ACC112 (cell line): ENCODE measurements around the gene TAOK2.

Source experiments
- H2AFZ ChIP-seq: fragments of 200-600 bp; sonication (generic); one replicate; pipeline ENCODE4 v1.6.0; 2017; ENCODE audit warnings: antibody characterized with exemption, low read length; ENCODE audit not compliant: unreplicated experiment
- H3K27ac ChIP-seq: fragments of 200-600 bp; sonication (generic); 2 replicates; pipeline ENCODE4 v1.5.1; 2014; ENCODE audit warnings: low read depth, mild to moderate bottlenecking, antibody characterized with exemption, low read length, moderate library complexity
- H3K27me3 ChIP-seq: fragments of 200-600 bp; sonication (generic); 2 replicates; pipeline ENCODE4 v1.6.1; 2014; ENCODE audit warnings: mild to moderate bottlenecking, antibody characterized with exemption, low read length, moderate library complexity, mixed read lengths; ENCODE audit not compliant: insufficient read depth
- H3K36me3 ChIP-seq: fragments of 200-600 bp; sonication (generic); 2 replicates; pipeline ENCODE4 v1.6.1; 2016; ENCODE audit warnings: mild to moderate bottlenecking, antibody characterized with exemption, low read length, moderate library complexity, mixed read lengths; ENCODE audit not compliant: insufficient read depth
- H3K4me1 ChIP-seq: fragments of 200-600 bp; sonication (generic); one replicate; pipeline ENCODE4 v1.6.1; 2016; ENCODE audit warnings: low read length, mixed read lengths; ENCODE audit not compliant: insufficient read depth, unreplicated experiment, control insufficient read depth
- H3K4me3 ChIP-seq: fragments of 200-600 bp; sonication (generic); 2 replicates; pipeline ENCODE4 v1.5.1; 2014; ENCODE audit warnings: mild to moderate bottlenecking, low read depth, low read length
- H3K79me2 ChIP-seq: fragments of 200-600 bp; sonication (generic); one replicate; pipeline ENCODE4 v1.6.0; 2016; ENCODE audit warnings: low read length; ENCODE audit not compliant: control insufficient read depth, unreplicated experiment, insufficient read depth

The TAOK2 gene

DNA sequence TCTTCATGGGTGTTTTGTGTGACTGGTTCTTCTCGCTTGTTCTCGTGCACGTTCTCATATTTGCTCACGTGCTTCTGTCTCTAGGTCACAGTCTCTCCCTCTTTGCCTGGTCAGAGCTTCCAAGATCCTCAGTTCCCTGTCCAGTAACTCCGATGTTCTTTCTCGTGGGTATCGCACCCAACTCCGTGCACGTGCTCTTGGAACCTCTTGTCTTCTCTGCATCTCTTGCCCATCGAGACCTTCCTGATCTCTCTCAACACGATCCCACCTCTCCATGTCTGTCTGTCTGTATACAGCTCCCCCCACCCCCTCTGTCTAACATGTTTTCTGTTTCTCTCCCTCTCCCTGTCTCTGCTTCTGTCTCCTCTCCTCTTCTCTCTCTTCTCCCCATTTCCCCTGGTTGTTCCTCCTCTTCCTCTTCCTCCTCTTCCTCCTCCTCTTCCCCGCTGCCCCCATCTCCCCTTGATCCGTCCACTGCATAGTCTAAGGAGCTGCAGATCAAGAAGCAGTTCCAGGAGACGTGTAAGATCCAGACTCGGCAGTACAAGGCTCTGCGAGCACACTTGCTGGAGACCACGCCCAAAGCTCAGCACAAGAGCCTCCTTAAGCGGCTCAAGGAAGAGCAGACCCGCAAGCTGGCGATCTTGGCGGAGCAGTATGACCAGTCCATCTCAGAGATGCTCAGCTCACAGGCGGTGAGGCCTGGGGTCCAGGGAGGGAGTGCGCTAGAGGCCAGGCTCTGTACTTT, 15.6 kb downstream of the TAOK2 start:
- Histone ChIP-seq H3K36me3 (peaks cover 10% of the 10 kb centered on the region), H3K79me2 (no peaks in the 10 kb centered on the region), H3K4me1 (peaks cover 6% of the 10 kb centered on the region), H3K27ac (no peak overlapping the region), H3K27me3 (no peaks in the 10 kb centered on the region), H3K4me3 (no peak overlapping the region), H2AFZ (no peak overlapping the region)

DNA sequence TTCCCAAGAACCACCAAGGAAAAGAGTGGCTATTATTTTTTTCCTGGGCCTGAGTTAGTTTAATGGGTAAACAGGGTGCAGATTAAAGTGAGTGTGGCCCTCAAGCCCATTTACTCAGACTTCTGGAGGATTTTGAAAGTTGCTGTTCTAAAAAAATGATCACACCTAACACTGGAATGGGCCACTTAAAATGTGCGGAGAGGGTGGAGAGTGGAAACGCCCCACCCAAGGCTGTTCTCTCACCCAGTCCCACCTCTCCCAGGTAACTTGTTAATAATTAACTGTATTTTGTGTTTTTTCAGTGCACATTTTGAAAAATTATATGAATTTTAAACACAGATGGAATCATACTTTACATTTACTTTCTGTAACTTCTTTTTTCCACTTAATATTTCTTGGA, 16.4 kb downstream of the TAOK2 start:
- no peak overlapping the region for H3K27ac ChIP-seq
- no peaks in the 10 kb centered on the region for H3K27me3 ChIP-seq
- peaks cover 13% of the 10 kb centered on the region for H3K4me1 ChIP-seq
- no peak overlapping the region for H3K4me3 ChIP-seq
- peaks cover 4% of the 10 kb centered on the region; the same call in 1 of the 2 replicates for H3K36me3 ChIP-seq
- no peak overlapping the region for H2AFZ ChIP-seq
- no peaks in the 10 kb centered on the region for H3K79me2 ChIP-seq

DNA sequence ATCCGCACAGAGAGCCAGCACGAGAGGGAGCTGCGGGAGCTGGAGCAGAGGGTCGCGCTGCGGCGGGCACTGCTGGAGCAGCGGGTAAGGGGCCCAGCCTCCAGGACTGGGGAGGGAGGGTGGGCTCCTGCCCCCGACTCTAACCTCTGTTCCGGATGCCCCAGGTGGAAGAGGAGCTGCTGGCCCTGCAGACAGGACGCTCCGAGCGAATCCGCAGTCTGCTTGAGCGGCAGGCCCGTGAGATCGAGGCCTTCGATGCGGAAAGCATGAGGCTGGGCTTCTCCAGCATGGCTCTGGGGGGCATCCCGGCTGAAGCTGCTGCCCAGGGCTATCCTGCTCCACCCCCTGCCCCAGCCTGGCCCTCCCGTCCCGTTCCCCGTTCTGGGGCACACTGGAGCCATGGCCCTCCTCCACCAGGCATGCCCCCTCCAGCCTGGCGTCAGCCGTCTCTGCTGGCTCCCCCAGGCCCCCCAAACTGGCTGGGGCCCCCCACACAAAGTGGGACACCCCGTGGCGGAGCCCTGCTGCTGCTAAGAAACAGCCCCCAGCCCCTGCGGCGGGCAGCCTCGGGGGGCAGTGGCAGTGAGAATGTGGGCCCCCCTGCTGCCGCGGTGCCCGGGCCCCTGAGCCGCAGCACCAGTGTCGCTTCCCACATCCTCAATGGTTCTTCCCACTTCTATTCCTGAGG, 17.4 kb downstream of the TAOK2 start:
- Histone ChIP-seq H3K36me3 (peaks cover 4% of the 10 kb centered on the region; the same call in 1 of the 2 replicates), H3K4me1 (peaks cover 13% of the 10 kb centered on the region), H3K27me3 (no peaks in the 10 kb centered on the region), H3K4me3 (no peak overlapping the region), H3K27ac (no peak overlapping the region), H3K79me2 (no peaks in the 10 kb centered on the region), H2AFZ (no peak overlapping the region)

DNA sequence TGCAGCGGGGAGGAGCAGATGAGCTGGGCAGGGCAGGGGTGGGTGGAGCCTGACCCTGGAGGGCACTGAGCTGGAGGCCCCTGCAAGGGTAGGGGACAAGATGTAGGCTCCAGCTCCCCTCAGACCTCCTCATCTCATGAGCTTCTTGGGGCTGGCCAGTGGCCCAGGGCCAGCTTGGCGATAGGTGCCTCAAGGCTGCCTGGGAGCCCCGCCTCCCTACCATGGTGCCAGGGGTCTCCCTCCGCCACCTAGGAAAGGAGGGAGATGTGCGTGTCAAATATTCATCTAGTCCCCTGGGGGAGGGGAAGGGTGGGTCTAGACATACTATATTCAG, 17.9 kb downstream of the TAOK2 start:
- Histone ChIP-seq H3K4me1 (peaks cover 13% of the 10 kb centered on the region), H3K27me3 (no peaks in the 10 kb centered on the region), H3K36me3 (peaks cover 4% of the 10 kb centered on the region; the same call in 1 of the 2 replicates), H3K79me2 (no peaks in the 10 kb centered on the region), H3K27ac (no peak overlapping the region), H2AFZ (no peak overlapping the region), H3K4me3 (no peak overlapping the region)

DNA sequence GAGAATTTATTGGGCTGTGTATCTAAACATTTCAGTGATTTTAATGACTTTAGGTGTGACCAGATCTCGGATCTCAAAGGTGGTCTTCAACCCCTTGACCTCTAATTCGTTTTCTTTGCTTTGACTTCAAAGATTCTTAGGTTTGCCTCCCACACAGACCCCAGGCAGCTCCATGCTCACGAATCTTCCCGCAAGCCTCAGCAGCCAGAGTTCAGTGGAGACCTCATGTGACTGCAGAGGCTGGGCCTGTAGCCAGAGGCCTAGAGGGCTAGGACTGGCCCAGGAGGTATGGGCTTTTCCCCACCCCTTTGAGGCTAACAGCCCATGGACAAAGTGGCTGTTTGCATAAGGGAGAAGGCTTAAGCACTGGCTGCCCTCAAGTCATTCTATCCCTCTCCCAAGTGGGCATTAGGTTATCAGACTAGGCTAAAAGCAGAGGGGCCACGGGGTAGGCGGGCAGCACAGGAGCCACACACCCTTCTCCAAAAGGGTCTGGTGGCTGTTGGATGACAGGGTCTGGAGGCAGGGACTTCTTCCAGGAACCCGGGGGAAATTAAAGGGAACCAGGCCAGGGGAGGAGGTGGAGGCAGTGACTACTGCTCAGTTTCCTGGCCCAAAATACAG, 18.8 kb downstream of the TAOK2 start:
- peaks cover 18% of the 10 kb centered on the region for H3K4me1 ChIP-seq
- peaks cover 5% of the 10 kb centered on the region for H3K79me2 ChIP-seq
- H3K4me3 ChIP-seq = no peak overlapping the region
- H2AFZ ChIP-seq = no peak overlapping the region
- H3K27me3 ChIP-seq = no peaks in the 10 kb centered on the region
- H3K36me3 ChIP-seq = peaks cover 4% of the 10 kb centered on the region; the same call in 1 of the 2 replicates
- H3K27ac ChIP-seq = no peak overlapping the region

DNA sequence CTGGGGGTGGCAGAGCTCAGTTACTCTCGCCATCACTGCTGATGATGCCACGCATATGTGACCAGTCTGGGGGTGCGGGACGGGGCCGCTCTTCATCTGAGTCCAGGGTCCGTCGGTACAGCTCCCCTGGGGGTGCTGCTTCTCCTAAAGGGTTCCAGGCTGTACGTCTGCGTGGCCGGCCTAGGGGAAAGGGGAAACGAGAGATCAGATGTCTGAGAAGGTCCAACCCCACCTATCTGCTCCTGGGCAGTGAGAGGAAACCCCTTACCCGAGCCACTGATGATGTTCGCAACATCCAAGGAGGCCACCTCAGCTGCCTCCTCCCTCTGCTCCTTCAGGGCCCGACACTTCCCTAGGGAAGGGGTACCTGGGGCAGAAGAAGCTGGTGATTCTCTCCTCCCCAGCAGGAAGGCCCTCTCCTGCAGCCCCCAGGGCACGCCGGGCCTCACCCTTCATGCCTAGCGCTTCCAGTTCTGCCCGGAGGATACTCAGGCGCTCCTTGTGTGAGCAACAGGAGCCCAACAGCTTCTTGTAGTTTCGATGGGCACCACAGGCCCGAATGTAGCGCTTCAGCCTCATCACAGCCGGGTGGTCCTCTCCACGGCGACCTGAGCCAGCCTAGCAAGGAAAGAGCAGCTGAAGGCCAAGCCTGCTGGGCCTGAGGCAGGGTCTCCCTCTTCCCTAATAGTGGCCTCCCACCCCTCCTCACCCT, 19.7 kb downstream of the TAOK2 start:
- peaks cover 18% of the 10 kb centered on the region for H3K4me1 ChIP-seq
- H3K36me3 ChIP-seq = peaks cover 4% of the 10 kb centered on the region; the same call in 1 of the 2 replicates
- H3K27ac ChIP-seq = no peak overlapping the region
- H3K79me2 ChIP-seq = peaks cover 5% of the 10 kb centered on the region
- H3K27me3 ChIP-seq = no peaks in the 10 kb centered on the region
- H3K4me3 ChIP-seq = no peak overlapping the region
- no peak overlapping the region for H2AFZ ChIP-seq

DNA sequence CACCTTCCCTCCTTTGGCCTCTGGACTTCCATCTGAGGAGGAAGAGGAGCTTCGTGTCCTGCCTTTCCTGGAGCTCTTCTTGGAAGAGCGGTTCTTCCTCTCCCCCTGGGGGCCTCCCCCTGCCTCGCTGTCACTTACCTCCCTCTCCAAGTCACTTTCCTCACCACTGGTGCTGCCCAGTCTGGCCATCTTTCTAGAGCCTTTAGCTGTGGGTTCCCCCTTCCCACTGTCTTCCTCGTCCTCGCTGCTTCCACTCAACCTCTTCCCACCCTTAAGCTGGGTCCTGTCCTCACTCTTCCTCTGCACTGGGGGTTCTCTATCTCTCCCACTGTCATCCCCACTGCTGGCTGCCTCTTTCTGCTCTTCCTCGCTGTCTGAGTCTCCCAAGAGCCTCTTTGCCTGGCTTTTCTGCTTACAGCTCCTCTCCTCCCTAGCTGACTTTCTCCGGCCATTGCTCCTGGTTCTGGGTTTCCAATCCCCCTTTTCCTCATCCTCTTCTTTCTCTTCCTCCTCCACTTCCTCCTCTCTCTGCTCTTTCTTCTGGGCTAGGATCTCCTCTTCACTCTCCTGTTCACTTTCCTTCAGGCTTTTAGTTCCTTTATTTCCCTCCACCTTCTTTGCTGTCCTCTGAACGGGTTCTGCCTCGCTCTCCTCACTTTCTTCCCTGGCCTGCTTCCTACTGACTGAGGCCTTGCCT, 20.4 kb downstream of the TAOK2 start:
- peak overlapping the region; percentile 81 for H3K27ac ChIP-seq
- H3K79me2 ChIP-seq = peaks cover 5% of the 10 kb centered on the region
- 0 out of 2 replicates have a peak, but pooled peaks cover 4% of the 10 kb centered on the region for H3K36me3 ChIP-seq
- H2AFZ ChIP-seq = no peak overlapping the region
- H3K27me3 ChIP-seq = no peaks in the 10 kb centered on the region
- H3K4me3 ChIP-seq = peak overlapping the region; percentile 92
- H3K4me1 ChIP-seq = peaks cover 18% of the 10 kb centered on the region

DNA sequence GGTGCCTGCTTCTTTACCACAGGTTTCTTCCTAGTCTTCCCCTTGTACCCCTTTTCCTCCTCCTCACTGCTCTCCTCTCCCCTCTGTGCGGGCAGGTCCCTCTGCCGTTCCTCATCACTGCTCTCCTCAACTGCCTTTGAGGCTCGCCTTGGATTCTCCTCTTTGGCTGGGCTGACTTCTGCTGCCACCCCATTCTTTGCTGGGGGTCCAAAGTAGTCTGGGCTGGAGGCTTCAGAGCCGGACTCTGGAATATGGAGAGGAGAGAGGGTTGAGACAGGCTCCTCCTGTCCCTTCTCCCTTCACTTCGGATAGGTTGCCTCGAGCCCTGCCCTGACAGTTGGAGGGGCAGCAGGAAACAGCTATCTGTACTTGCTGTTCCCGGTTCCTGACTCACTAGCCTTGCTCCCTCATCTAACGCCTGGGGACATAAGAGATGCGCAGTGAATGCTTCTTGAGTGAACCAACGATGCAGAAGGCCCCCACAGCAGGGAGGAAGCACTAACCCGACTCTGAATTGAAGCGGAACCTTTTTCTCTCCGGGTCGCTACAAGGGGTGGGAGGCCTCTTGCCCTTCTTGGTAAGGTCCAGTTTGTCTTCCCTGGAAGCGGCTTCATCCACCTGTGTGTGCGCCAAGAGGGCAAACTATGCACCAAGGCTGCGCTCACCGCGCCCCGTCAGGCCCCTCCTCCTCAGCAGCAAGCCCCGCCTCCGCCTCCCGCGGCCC, 21.1 kb downstream of the TAOK2 start:
- peaks cover 5% of the 10 kb centered on the region for H3K79me2 ChIP-seq
- H3K4me3 ChIP-seq = peak overlapping the region; percentile 92
- H3K27ac ChIP-seq = peak overlapping the region; percentile 81
- H3K27me3 ChIP-seq = no peaks in the 10 kb centered on the region
- peak overlapping the region; percentile 88 for H2AFZ ChIP-seq
- peaks cover 9% of the 10 kb centered on the region; the same call in 1 of the 2 replicates for H3K36me3 ChIP-seq
- H3K4me1 ChIP-seq = peaks cover 18% of the 10 kb centered on the region

DNA sequence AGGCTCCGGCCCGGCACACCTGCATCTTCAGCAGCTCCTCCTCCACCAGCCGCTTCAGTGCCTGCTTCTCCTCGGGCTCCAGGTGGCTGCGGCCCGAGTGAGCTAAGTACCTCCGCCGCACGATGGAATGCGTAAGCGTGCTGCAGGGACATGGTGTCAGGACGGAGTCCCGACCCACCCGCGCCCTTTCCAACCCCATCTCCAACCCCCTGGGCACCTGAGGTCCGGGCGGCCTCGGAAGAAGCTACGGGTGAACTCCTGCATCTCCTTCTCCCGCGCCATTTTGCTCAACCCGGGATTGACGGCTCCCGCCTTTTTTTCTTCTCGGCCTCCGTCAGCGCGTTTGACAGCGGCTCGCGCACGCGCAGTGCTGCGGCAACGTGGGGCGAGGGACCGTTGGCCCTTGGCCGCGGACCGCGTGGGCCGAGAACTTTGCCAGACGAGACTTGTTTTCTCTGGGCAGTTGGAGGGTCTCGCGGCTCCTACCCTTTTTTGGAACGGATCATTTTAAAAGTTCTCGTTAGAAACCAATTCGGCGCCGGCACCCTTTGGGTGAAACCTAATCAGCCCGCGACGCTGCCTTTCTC, 21.7 kb downstream of the TAOK2 start, which contains the start of gene HIRIP3:
Gene HIRIP3, minus strand, starts transcription at position 294 of the 587 bp plus-strand sequence. Its CDS starts 12 bp downstream, at position 282.
- Histone ChIP-seq H2AFZ (peak within 1 kb of the TSS; percentile 88), H3K27ac (peak within 1 kb of the TSS; percentile 81), H3K36me3 (peaks cover 9% of the 10 kb centered on the region; the same call in 1 of the 2 replicates), H3K27me3 (no peaks in the 10 kb centered on the region), H3K4me3 (peak within 1 kb of the TSS; percentile 92), H3K4me1 (peaks cover 18% of the 10 kb centered on the region), H3K79me2 (peaks cover 5% of the 10 kb centered on the region)
